ENCODE results near the gene DHRS12. TPM values are rescaled to one million over a fixed set of nuclear protein-coding genes. Genes with fewer than 3 reads are reported as not detected.

DHRS12 gene
- total RNA-seq, 1 donor from 2014 or later: 19.8 TPM

DNA sequence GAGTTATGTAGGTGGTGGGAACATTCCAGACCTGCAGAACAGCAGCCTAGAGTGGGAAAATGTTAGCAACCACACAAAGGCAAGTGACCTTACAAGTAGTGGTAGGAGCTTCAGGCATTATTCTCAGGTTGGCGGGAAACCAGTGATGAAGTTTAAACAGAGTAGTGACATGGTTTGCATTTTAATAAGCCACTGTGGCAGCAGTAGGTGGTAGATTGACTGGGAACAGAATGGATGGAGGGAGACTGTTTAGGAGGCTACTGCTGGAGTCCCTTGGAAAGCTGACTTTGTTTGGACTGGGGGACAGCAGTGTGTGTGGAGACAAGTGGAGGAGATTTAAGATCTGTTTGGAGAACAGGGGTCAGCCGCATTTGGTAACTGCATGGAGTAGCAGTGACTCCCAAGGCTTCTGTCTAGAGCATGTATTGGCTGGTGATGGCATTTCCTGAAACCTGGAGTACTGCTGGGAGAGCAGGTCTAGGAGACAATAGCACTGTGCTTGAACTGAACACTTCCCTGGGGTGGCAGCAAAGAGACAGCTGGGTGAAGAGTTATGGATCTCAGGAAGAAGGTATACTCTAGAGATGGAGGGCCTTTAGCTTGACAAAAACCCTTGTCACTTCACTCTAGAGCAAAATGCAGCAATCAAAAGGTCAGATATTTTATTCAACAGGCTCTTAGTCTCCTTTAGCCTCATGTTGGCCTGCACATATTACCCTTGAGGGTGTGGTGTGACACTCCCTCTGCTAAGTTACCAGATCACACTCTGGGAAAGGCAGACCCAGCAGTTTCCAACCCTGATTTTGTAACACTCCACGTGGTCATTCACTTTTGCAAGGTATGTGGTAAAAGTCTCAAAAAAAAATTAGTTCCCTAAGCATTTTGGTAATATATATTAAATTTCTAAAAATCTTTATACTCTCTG lies 70.3 kb downstream of the DHRS12 start:
- Mint-ChIP-seq H3K27me3 (ENCODE audit: unreplicated experiment) (peaks cover 3% of the 10 kb centered on the region), H3K4me1 (ENCODE audit: low read depth, unreplicated experiment) (peaks cover 12% of the 10 kb centered on the region), H3K27ac (ENCODE audit: unreplicated experiment) (no peak overlapping the region), H3K9me3 (ENCODE audit: unreplicated experiment) (no peaks in the 10 kb centered on the region), H3K36me3 (ENCODE audit: unreplicated experiment) (no peaks in the 10 kb centered on the region), H3K4me3 (ENCODE audit: unreplicated experiment) (no peak overlapping the region)
- no peak for DNase-seq
- TF ChIP-seq, protein P1, sequence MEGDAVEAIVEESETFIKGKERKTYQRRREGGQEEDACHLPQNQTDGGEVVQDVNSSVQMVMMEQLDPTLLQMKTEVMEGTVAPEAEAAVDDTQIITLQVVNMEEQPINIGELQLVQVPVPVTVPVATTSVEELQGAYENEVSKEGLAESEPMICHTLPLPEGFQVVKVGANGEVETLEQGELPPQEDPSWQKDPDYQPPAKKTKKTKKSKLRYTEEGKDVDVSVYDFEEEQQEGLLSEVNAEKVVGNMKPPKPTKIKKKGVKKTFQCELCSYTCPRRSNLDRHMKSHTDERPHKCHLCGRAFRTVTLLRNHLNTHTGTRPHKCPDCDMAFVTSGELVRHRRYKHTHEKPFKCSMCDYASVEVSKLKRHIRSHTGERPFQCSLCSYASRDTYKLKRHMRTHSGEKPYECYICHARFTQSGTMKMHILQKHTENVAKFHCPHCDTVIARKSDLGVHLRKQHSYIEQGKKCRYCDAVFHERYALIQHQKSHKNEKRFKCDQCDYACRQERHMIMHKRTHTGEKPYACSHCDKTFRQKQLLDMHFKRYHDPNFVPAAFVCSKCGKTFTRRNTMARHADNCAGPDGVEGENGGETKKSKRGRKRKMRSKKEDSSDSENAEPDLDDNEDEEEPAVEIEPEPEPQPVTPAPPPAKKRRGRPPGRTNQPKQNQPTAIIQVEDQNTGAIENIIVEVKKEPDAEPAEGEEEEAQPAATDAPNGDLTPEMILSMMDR (IDR thresholded peaks at IDR 0.05; ENCODE audit: partially characterized antibody, unreplicated experiment): no peak

DNA sequence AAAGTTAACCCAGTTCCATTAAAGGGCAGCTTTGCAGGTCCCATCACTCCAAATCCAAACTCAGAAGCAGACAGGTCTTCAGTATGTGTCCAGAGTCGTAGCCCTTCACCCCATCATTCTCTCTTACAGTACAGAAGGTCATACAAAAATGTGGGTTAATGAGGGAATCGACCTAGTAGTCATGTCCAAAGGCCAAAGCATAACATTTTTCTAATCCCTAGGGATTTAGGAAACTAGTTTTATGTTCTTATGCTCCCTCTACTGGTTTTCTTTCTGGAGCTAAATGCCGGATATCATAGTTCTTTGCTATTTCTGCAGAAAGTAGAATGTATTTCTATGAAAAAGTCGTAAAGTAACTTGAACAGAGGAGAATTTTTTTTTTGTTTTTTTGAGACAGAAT lies 72.2 kb downstream of the DHRS12 start:
- Mint-ChIP-seq H3K27me3 (ENCODE audit: unreplicated experiment) (peaks cover 3% of the 10 kb centered on the region), H3K9me3 (ENCODE audit: unreplicated experiment) (peaks cover 2% of the 10 kb centered on the region), H3K4me3 (ENCODE audit: unreplicated experiment) (no peak overlapping the region), H3K4me1 (ENCODE audit: low read depth, unreplicated experiment) (peaks cover 23% of the 10 kb centered on the region), H3K36me3 (ENCODE audit: unreplicated experiment) (no peaks in the 10 kb centered on the region), H3K27ac (ENCODE audit: unreplicated experiment) (no peak overlapping the region)
- TF ChIP-seq, protein P1 (IDR thresholded peaks at IDR 0.05; ENCODE audit: partially characterized antibody, unreplicated experiment): no peak
- no peak for DNase-seq

DNA sequence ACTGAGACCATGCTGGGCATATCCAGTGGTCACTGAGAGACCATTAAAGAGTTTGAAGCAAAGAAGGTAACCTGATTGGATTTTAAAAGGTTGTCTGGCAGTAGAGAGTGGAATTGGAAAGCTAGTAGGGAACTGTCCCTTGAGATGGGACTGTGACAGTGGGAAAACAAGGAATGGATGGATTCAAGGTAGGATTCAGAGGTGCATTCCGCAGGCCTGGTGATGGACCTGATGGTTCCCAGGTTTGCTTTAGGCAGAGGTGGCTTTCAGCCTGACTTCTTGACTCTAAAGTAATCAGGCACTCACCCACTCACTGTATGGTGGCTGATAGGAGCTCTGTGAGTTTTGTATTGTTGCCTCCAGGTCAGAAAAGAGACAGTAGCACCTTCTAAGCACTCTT lies 73.0 kb downstream of the DHRS12 start:
- Mint-ChIP-seq H3K27me3 (ENCODE audit: unreplicated experiment) (peaks cover 3% of the 10 kb centered on the region), H3K9me3 (ENCODE audit: unreplicated experiment) (peaks cover 2% of the 10 kb centered on the region), H3K4me3 (ENCODE audit: unreplicated experiment) (no peak overlapping the region), H3K4me1 (ENCODE audit: low read depth, unreplicated experiment) (peaks cover 23% of the 10 kb centered on the region), H3K36me3 (ENCODE audit: unreplicated experiment) (no peaks in the 10 kb centered on the region), H3K27ac (ENCODE audit: unreplicated experiment) (no peak overlapping the region)
- DNase-seq: no peak
- TF ChIP-seq, protein P1 (IDR thresholded peaks at IDR 0.05; ENCODE audit: partially characterized antibody, unreplicated experiment): no peak

DNA sequence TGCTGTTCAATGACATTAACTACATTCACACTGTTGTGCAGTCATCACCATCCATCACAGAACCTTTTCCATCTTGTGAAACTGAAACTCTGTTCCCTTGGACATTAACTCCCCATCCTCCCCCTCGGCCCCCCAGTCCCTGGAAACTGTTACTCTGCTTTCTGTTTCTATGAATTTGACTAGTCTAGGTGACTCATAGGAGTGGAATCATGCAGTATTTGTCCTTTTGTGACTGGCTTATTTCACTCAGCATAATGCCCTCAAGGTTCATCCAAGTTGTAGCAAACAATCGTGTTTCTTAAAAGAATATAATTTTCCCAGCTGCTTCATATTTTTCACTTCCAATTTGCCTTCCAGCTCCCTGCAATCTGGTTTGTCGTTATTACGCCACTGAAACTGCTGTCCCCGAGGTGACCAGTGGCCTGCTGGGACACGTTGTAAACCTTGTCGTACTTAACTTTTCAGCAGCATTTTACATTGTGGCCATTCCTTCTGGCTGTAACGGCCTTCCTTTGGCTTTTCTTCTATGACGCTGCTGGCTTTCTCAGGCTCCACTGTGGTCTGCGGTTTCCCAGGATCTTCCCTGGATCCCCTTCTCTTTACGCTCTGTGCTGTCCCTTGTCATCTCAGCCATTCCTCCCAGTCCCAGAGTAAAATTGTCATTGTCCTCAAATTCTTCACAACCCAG lies 74.0 kb downstream of the DHRS12 start:
- H3K4me3 Mint-ChIP-seq (ENCODE audit: unreplicated experiment): no peak overlapping the region

More for the DNA sequence above, 74.0 kb downstream of the DHRS12 start:
- Mint-ChIP-seq H3K27me3 (ENCODE audit: unreplicated experiment) (peaks cover 3% of the 10 kb centered on the region), H3K4me1 (ENCODE audit: low read depth, unreplicated experiment) (peaks cover 23% of the 10 kb centered on the region), H3K9me3 (ENCODE audit: unreplicated experiment) (peaks cover 2% of the 10 kb centered on the region), H3K36me3 (ENCODE audit: unreplicated experiment) (no peaks in the 10 kb centered on the region), H3K27ac (ENCODE audit: unreplicated experiment) (no peak overlapping the region)
- TF ChIP-seq, protein P1 (IDR thresholded peaks at IDR 0.05; ENCODE audit: partially characterized antibody, unreplicated experiment): no peak
- DNase-seq: no peak
